ENCODE results near the gene CYP51A1.
"Not testable (repeated sequence)": the region's sequence is repeated elsewhere in the genome, so short reads cannot be mapped to it uniquely, and the experiment has no call there.

Gene CYP51A1

DNA sequence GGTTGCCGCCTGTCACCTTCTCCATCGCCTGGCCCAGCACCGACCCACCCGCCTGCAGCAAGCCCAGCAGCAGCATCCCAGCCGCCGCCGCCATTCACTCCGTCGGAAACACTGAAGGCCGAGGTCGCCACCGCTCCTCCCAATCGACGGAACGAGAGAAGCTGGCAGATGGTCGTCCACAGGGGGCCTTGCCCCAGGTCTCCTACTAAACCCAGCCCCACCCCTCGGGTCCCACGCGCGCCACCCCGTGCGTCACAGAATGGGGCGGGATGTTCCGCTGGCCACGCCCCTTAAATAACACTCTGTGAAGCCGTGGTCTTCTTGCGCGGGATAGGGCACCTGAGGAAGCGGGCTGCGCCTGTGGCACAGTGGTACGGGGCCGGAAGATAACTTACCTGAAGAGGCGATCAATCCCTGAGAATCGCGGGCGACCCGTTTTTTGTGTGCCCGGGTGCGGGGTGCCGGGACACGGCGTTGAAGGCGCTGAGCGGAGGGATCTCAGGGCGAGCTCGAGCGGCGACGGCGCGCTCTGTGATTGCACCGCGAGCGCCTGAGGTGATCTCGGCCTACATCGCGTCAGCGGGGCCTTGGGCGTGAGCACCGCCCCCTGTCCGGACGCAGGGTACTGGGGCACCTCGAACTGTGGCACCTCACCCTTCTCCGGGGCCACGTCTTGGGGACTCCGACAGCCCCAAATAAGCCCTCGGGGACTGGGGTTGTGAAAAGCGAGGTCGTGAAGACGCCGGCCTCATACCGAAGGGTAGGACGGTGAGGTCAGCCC, at the start of gene CYP51A1:
TSS of gene CYP51A1 (minus strand) at position 207 of the 781 bp plus-strand sequence. CDS start at position 94, 113 bp downstream.
- DNase-seq (ENCODE audit: low read depth): peak; percentile 89

DNA sequence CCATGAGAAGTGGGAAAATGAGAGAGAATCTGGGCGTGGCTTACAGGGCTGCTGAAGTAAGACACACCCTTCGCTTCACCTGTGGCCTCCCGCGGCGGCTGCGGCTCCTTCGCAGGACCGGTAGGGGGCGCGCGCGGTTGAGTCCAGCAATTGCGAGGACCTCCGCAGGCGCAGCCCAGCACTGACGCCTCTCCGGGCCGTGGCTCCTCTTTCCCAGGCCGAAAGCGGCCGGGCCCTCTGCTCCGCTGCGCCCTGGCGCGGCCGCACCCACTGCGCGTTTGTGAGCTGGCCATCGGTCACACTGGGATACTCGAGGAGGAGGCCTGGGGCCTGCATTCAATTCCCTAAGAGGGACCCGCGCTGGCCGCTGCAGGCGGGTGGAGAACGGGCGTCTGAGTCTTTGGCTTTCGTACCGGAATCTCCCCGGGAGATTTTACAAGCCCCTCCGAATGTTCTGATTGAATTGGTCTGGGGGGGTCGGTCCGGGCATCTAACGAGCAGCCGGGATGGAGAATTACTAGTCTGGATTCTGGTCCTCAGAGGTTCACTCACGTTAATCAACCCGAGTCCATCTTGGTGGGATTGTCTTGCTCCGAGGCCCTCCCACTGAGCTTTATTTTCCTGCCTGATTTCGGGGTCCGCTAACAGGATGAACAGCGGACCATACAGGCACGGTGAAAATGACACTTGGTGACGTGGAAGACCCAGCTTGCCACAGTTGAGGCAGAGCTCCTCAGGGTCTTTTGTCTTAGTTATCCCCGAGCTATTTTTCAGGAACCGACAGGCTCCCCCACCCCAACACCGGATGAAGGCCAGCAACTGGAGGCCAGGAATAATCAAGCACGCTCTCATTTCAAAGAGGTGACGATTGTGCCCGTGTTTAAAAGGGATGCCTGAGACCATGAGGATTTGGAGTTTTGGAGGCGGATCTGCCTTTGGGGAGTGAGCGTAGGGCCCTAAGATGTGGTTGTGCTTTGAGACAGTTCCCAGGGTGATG, 44.9 kb upstream of the CYP51A1 start, which contains the start of gene LRRD1:
TSS of gene LRRD1 (minus strand) at position 215 of the 997 bp plus-strand sequence. CDS start 13,940 bp downstream, outside the sequence.
- DNase-seq (ENCODE audit: low read depth): peak; percentile 79

- DNase-seq (ENCODE audit: low read depth): no peak
These were observed 43.1 kb upstream of the CYP51A1 start for GRCh38 chr7:92177362-92177761.

- DNase-seq (ENCODE audit: low read depth): not testable (repeated sequence)
These were observed 35.3 kb upstream of the CYP51A1 start for GRCh38 chr7:92169529-92169928.

DNA sequence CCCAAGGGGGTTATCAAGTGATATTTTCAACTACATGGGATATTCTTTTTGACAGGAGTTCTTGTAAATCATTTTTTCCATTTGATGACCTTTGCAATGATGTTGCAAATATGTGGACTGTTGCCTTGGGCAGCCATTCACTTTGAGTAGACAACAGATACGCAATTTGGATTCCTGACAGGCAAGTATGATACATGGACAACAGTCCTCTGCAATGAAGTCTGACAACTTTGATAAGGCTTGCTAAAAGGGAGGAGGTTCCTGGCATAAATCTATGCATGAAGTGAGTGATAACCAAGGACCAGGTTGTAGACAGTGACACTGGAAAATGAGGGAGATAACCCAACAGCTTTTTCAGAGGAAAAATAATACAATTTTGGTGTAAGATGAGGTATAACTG, 27.0 kb upstream of the CYP51A1 start:
- no peak for DNase-seq (ENCODE audit: low read depth)

DNA sequence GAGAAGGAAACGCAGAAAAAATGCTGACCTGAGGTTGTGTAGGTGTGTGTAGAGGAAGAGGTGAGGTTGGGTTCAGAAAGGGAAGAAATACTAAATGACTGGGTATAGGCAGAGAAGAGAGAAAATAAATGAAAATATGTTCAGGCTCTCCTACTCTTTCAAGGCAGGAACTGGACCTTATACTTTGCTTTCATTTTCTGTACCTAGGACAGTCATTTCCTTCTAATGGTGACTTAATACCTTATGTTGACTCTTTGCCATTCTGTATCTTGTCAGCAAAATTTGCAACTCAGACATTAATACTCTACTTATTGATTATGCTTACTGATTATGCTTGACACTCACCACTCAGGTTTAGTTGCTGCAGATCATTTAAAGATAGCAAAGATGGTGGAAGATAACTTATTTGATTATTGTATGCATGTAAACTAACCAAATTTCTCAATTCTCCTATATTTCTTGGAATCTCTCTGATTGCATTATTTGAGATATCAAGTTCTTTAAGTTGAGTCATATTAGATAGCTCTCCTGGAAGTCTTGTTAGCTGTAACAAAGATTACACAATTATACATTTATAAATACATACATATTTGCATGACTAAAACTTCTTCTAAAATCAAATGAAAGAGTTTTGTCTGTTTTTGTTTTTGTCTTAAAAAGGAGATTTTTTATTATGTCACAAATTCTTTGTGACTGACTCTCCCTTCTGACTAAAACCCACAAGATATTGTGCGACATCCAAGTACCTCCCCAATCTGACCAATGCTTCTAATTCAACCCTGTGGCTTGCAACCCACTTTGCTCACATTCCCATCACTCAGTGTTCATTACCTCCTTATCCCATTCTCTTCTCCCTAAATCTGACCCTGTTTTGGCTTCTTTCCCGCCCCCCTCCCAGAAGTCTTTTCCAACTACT, 24.6 kb upstream of the CYP51A1 start:
- DNase-seq (ENCODE audit: low read depth): no peak

- DNase-seq (ENCODE audit: low read depth): no peak
These were observed 22.7 kb upstream of the CYP51A1 start for GRCh38 chr7:92156990-92157389.

DNA sequence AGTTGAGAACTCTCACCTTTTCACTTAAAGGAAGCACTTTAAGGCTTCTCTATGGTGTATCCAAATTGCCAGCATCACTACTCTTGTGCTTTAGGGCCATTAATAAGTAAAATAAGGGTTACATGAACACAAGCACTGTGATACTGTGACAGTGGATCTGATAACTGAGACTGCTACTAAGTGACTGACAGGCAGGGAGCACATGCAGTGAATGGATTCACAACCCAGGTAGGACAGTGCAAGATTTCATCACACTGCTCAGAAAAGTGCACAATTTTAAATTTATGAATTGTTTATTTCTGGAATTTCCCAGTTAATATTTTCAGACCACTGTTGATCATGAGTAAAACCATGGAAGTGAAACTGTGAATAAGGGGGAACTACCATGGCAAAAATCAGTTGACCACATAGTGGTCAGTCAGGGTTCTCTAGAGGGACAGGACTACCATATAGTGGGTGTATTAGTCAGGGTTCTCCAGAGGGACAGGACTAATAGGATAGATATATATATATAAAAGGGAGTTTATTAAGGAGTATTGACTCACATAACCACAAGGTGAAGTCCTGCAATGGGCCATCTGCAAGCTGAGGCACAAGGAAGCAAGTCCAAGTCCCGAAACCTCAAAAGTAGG, 20.9 kb upstream of the CYP51A1 start:
- no peak for DNase-seq (ENCODE audit: low read depth)

- DNase-seq (ENCODE audit: low read depth): no peak
These were observed 16.3 kb upstream of the CYP51A1 start for GRCh38 chr7:92150450-92151017.

- DNase-seq (ENCODE audit: low read depth): no peak
These were observed 15.5 kb upstream of the CYP51A1 start for GRCh38 chr7:92149736-92150239.

GRCh38 chr7:92143192-92143880, 9.1 kb upstream of the CYP51A1 start:
- not testable (repeated sequence) for DNase-seq (ENCODE audit: low read depth)

DNA sequence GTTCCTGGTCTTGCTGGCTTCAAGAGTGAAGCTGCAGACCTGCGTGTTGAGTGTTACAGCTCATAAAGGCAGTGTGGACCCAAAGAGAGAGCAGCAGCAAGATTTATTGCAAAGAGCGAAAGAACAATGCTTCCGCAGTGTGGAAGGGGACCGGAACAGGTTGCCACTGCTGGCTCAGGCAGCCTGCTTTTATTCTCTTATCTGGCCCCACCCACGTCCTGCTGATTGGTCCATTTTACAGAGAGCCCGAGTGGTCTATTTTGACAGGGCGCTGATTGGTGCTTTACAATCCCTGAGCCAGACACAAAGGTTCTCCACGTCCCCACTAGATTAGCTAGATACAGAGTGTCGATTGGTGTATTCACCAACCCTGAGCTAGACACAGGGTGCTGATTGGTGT, 8.5 kb upstream of the CYP51A1 start:
- not testable (repeated sequence) for DNase-seq (ENCODE audit: low read depth)

GRCh38 chr7:92141161-92141560, 6.9 kb upstream of the CYP51A1 start:
- no peak for DNase-seq (ENCODE audit: low read depth)

GRCh38 chr7:92137557-92137956, 3.3 kb upstream of the CYP51A1 start:
- no peak for DNase-seq (ENCODE audit: low read depth)

- DNase-seq (ENCODE audit: low read depth): no peak
These were observed 994 bp upstream of the CYP51A1 start for GRCh38 chr7:92135052-92135889.

DNA sequence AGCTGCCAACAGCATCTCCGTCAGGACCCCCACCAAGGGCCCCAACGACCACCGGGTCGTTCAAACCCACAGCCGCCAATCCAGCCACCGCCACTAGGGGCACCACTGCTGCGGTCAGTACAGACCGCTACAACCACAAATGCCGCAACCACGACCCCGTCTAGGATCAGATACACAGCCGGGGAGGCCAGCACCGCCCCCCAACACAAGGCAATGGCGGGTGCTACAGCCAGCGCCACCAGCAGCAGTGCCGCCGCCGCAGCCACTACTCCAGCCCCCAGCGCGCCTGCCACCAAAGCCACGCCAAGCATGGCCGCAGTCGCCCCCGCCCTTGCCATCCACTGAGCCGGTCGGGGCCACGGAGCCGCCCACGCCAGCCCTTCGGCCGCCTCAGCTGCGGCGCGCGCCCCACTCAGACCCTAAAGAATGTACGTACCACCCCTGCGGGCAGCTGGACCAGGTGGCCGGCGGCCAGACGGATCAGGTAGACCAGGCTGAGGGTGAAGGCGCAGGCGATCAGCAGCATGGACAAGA, 473 bp downstream of the CYP51A1 start:
- DNase-seq (ENCODE audit: low read depth): peak; percentile 42

- DNase-seq (ENCODE audit: low read depth): no peak
These were observed 1.0 kb downstream of the CYP51A1 start for GRCh38 chr7:92133133-92133736.

DNA sequence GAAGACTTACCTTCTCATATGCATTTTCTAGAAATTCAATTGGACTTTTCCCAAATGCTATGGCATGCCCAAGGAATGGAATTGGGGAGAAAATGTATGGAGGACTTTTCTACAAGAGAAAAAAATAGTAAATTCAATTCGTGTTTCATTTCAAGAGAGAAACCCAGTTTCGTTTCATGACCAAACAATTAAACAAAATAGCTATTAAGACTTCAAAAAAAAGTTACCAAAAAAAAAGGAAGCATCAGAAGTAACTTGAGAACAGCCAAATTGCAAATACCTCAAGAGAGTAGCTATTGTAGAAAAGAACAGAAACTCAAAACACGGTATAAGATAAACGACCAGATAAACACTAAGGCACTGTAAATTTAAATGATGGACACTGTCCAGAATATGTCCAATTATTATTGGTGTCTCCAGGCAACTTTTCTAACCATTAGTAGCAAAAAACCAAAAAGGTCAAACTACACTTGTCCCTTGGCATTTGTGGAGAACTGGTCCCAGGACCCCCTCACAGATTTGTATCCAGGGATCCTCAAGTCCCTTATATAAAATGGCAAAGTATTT, 2.4 kb downstream of the CYP51A1 start:
- no peak for DNase-seq (ENCODE audit: low read depth)
